ENCODE results near the gene KRT25.

Gene KRT25

DNA sequence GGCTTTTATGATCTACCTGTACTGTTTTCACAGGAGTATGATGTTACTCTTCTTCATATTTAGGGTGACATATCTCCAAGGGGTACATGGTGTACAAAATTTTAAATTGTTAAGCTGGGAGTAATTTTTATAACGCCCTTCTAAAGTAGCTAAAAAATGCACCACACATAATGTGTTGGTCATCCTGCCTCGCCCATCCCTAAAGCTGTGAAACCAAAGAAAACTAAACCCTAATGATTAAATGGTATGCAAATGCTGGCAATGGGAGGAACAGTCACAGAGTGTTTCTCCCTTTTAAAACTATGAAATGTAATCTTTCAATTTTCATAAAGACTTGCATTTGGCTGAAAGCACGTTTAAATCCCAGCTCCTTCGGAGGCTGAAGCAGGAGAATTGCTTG is 49.5 kb downstream of the KRT25 start:
- no peak overlapping the region for H3K4me3 ChIP-seq (ENCODE audit: control insufficient read depth, low read depth, low read length)
- TF ChIP-seq, protein P1, sequence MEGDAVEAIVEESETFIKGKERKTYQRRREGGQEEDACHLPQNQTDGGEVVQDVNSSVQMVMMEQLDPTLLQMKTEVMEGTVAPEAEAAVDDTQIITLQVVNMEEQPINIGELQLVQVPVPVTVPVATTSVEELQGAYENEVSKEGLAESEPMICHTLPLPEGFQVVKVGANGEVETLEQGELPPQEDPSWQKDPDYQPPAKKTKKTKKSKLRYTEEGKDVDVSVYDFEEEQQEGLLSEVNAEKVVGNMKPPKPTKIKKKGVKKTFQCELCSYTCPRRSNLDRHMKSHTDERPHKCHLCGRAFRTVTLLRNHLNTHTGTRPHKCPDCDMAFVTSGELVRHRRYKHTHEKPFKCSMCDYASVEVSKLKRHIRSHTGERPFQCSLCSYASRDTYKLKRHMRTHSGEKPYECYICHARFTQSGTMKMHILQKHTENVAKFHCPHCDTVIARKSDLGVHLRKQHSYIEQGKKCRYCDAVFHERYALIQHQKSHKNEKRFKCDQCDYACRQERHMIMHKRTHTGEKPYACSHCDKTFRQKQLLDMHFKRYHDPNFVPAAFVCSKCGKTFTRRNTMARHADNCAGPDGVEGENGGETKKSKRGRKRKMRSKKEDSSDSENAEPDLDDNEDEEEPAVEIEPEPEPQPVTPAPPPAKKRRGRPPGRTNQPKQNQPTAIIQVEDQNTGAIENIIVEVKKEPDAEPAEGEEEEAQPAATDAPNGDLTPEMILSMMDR (IDR thresholded peaks at IDR 0.05; ENCODE audit: control insufficient read depth, insufficient read depth, low read depth, low read length, missing control alignments) = no peak

DNA sequence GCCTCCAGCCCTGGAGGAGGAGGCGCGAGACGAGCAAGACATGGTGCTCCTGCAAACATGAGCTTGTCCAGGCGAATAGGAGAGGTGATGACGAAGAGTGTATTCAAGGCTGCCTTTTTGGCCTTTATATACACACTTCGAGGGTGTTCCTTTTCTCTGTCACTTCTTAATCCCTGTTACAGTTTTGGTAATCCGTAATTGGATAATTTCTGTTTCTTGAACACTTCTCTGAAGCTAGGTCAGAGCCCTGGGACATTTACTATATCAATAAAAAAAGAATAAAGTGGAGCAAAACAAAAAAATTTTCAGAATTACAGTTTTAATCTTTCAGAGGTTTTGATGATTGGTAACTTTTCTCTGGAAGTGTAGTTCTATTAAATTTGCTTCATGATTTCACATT is 51.5 kb downstream of the KRT25 start, which contains the start of gene KRT24:
TSS of gene KRT24 (minus strand) at position 101 of the 400 bp plus-strand sequence. CDS start at position 42, 59 bp downstream.
- H3K4me3 ChIP-seq (ENCODE audit: control insufficient read depth, low read depth, low read length) = no peak within 1 kb of the TSS
- TF ChIP-seq, protein P1 (IDR thresholded peaks at IDR 0.05; ENCODE audit: control insufficient read depth, insufficient read depth, low read depth, low read length, missing control alignments) = no peak
- DNase-seq (ENCODE audit: low read depth) = no peak

More for the DNA sequence above, 49.5 kb downstream of the KRT25 start:
- DNase-seq (ENCODE audit: low read depth) = no peak

DNA sequence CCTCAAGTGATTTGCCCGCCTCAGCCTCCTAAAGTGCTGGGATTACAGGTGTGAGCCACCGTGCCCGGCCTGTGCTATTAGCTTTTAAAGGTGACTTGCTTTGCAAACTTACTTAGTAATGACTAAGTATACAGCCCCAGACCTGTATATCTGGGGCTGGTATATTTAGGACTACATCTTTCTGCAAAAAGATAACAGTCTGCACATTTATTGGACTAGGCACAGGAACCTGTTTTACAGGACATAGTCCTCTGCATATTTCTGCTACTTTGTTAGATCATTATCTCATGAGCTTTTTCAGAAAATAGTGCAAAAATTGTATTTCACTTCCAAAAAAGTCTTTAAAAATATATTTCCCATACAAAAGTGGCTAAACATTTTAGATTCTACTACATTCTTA is 52.9 kb downstream of the KRT25 start:
- DNase-seq (ENCODE audit: low read depth) = no peak
- TF ChIP-seq, protein P1 (IDR thresholded peaks at IDR 0.05; ENCODE audit: control insufficient read depth, insufficient read depth, low read depth, low read length, missing control alignments) = no peak
- no peak overlapping the region for H3K4me3 ChIP-seq (ENCODE audit: control insufficient read depth, low read depth, low read length)

GRCh38 chr17:40699853-40700252 is 55.3 kb downstream of the KRT25 start:
- H3K4me3 ChIP-seq (ENCODE audit: control insufficient read depth, low read depth, low read length) = no peak overlapping the region
- TF ChIP-seq, protein P1 (IDR thresholded peaks at IDR 0.05; ENCODE audit: control insufficient read depth, insufficient read depth, low read depth, low read length, missing control alignments) = no peak
- DNase-seq (ENCODE audit: low read depth) = no peak

DNA sequence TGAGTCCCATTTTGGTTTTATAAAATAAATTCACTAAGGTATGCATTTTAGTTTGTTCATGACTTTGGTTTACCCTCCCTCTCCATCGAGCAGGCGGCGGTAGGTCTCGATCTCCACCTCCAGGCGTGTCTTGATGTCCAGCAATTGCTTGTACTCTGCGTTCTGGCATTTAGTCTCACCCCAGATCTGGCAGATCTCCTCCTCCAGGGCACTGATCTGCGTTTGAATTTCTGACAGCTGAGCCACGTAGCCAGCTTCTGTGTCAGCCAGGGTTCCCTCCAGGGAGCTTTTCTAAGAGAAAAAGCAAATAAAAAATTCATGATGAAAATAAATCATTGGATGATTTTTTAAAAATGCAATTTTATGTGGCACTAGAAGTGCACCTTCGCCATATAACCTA is 55.8 kb downstream of the KRT25 start:
- no peak overlapping the region for H3K4me3 ChIP-seq (ENCODE audit: control insufficient read depth, low read depth, low read length)
- TF ChIP-seq, protein P1 (IDR thresholded peaks at IDR 0.05; ENCODE audit: control insufficient read depth, insufficient read depth, low read depth, low read length, missing control alignments) = no peak
- no peak for DNase-seq (ENCODE audit: low read depth)

Measured in AG09309 (cell line).